HG03097 (cell line): Measurements from ENCODE around the gene FYN.
"Not testable (repeated sequence)": the region's sequence is repeated elsewhere in the genome, so short reads cannot be mapped to it uniquely, and the experiment has no call there.

Experiments
- ATAC-seq: cut with Tn5 transposase; IDR thresholded peaks from one replicate; pipeline ENCODE4 v1.9.1; 2021; ENCODE audit not compliant: unreplicated experiment, low FRiP score

The FYN gene

GRCh38 chr6:111837641-111838500, 35.4 kb downstream of the FYN start:
- peak; percentile 64 for ATAC-seq

- ATAC-seq = no peak
These were observed 36.2 kb downstream of the FYN start for GRCh38 chr6:111837007-111837406.

GRCh38 chr6:111835807-111836206, 37.4 kb downstream of the FYN start:
- ATAC-seq = no peak

- not testable (repeated sequence) for ATAC-seq
These were observed 37.9 kb downstream of the FYN start for GRCh38 chr6:111835398-111835797.

- no peak for ATAC-seq
These were observed 38.9 kb downstream of the FYN start for GRCh38 chr6:111834356-111834755.

GRCh38 chr6:111832833-111833418, 40.3 kb downstream of the FYN start:
- no peak for ATAC-seq

- ATAC-seq = no peak
These were observed 41.8 kb downstream of the FYN start for GRCh38 chr6:111831408-111831807.

GRCh38 chr6:111829998-111830397, 43.3 kb downstream of the FYN start:
- ATAC-seq = no peak

- ATAC-seq = no peak
These were observed 43.7 kb downstream of the FYN start for GRCh38 chr6:111829581-111829980.

- no peak for ATAC-seq
These were observed 44.4 kb downstream of the FYN start for GRCh38 chr6:111828809-111829208.

GRCh38 chr6:111825439-111826086, 47.7 kb downstream of the FYN start:
- ATAC-seq = no peak

- peak; percentile 65 for ATAC-seq
These were observed 48.5 kb downstream of the FYN start for GRCh38 chr6:111824608-111825337.

- no peak for ATAC-seq
These were observed 49.2 kb downstream of the FYN start for GRCh38 chr6:111823831-111824607.

- no peak for ATAC-seq
These were observed 50.2 kb downstream of the FYN start for GRCh38 chr6:111823012-111823411.

- ATAC-seq = no peak
These were observed 53.8 kb downstream of the FYN start for GRCh38 chr6:111819458-111819857.

GRCh38 chr6:111818539-111819226, 54.6 kb downstream of the FYN start:
- no peak for ATAC-seq

- no peak for ATAC-seq
These were observed 55.7 kb downstream of the FYN start for GRCh38 chr6:111817451-111818120.

GRCh38 chr6:111813677-111814310, 59.5 kb downstream of the FYN start:
- no peak for ATAC-seq

GRCh38 chr6:111813237-111813636, 60.0 kb downstream of the FYN start:
- no peak for ATAC-seq
